SK-N-SH treated with all-trans-retinoic acid at 6 μM for 48 hours (cell line): ENCODE measurements around the gene FGF2.

ENCODE experiments used
- ATAC-seq: fragments of 200-7000 bp; cut with Tn5 transposase; 3 replicates; pipeline ENCODE4 v1.9.1; 2020; ENCODE audit warnings: mild to moderate bottlenecking, moderate library complexity
- ARNTL ChIP-seq: fragments of 450-650 bp; formaldehyde crosslinking; IDR thresholded peaks from 2 replicates; pipeline ENCODE4 v1.5.0; 2020; ENCODE audit warnings: low read depth, mild to moderate bottlenecking, moderate library complexity, borderline replicate concordance
- BACH2 ChIP-seq: fragments of 250-450 bp; sonication (Bioruptor Pico); IDR thresholded peaks from 2 replicates; pipeline ENCODE4 v1.9.0; 2021; ENCODE audit warnings: mild to moderate bottlenecking, borderline replicate concordance
- CREB5 ChIP-seq: fragments of 250-450 bp; sonication (Bioruptor Pico); IDR thresholded peaks from 2 replicates; pipeline ENCODE4 v1.5.1; 2020; ENCODE audit warnings: low read depth, mild to moderate bottlenecking, moderate library complexity
- ESRRG ChIP-seq: fragments of 250-450 bp; sonication (Bioruptor Pico); IDR thresholded peaks from 2 replicates; pipeline ENCODE4 v1.6.1; 2021; ENCODE audit warnings: mild to moderate bottlenecking
- GLIS3 ChIP-seq: fragments of 250-450 bp; sonication (Bioruptor Pico); IDR thresholded peaks from 2 replicates; pipeline ENCODE4 v1.5.0; 2020; ENCODE audit warnings: mild to moderate bottlenecking, moderate library complexity
- ISL1 ChIP-seq: fragments of 250-450 bp; sonication (Bioruptor Pico); IDR thresholded peaks from 2 replicates; pipeline ENCODE4 v2.1.2; 2022; ENCODE audit warnings: mild to moderate bottlenecking, moderate library complexity
- OSR1 ChIP-seq: fragments of 250-450 bp; sonication (Bioruptor Pico); IDR thresholded peaks from 2 replicates; pipeline ENCODE4 v1.8.0; 2022; ENCODE audit warnings: moderate library complexity, mild to moderate bottlenecking, inconsistent platforms
- POU6F1 ChIP-seq: fragments of 250-450 bp; sonication (Bioruptor Pico); IDR thresholded peaks from 2 replicates; pipeline ENCODE4 v1.8.0; 2021; ENCODE audit warnings: low read depth, mild to moderate bottlenecking, moderate library complexity, borderline replicate concordance
- PPARA ChIP-seq: fragments of 250-450 bp; sonication (Bioruptor Pico); IDR thresholded peaks from 2 replicates; pipeline ENCODE4 v1.5.0; 2020; ENCODE audit warnings: mild to moderate bottlenecking, borderline replicate concordance
- SNAI2 ChIP-seq: fragments of 250-450 bp; sonication (Bioruptor Pico); IDR thresholded peaks from 2 replicates; pipeline ENCODE4 v1.5.0; 2020; ENCODE audit warnings: mild to moderate bottlenecking, moderate library complexity
- TCF4 ChIP-seq: fragments of 250-450 bp; sonication (Bioruptor Pico); IDR thresholded peaks from 2 replicates; pipeline ENCODE4 v1.8.0; 2021; ENCODE audit warnings: mild to moderate bottlenecking, moderate library complexity, borderline replicate concordance
- TOX ChIP-seq: fragments of 250-450 bp; sonication (Bioruptor Pico); IDR thresholded peaks from 2 replicates; pipeline ENCODE4 v1.8.0; 2021; ENCODE audit warnings: mild to moderate bottlenecking, moderate library complexity, borderline replicate concordance
- TSHZ2 ChIP-seq: fragments of 250-450 bp; sonication (Bioruptor Pico); IDR thresholded peaks from 2 replicates; pipeline ENCODE4 v1.5.0; 2020; ENCODE audit warnings: mild to moderate bottlenecking, moderate library complexity
- ZC3H10 ChIP-seq: fragments of 250-450 bp; sonication (Bioruptor Pico); IDR thresholded peaks from 2 replicates; pipeline ENCODE4 v1.5.1; 2021; ENCODE audit warnings: mild to moderate bottlenecking, moderate library complexity
- ZFP3 ChIP-seq: fragments of 250-450 bp; sonication (Bioruptor Pico); IDR thresholded peaks from 2 replicates; pipeline ENCODE4 v1.5.0; 2020; ENCODE audit warnings: mild to moderate bottlenecking, moderate library complexity
- ZFP30 ChIP-seq: fragments of 450-650 bp; formaldehyde crosslinking; IDR thresholded peaks from 2 replicates; pipeline ENCODE4 v1.5.0; 2022; ENCODE audit warnings: mild to moderate bottlenecking, moderate library complexity
- ZNF565 ChIP-seq: fragments of 450-650 bp; formaldehyde crosslinking; conservative IDR thresholded peaks from 2 replicates; pipeline ENCODE4 v1.5.0; 2020; ENCODE audit warnings: low read depth, mild to moderate bottlenecking, moderate library complexity
- ZNF70 ChIP-seq: fragments of 450-650 bp; formaldehyde crosslinking; IDR thresholded peaks from 2 replicates; pipeline ENCODE4 v1.5.0; 2020; ENCODE audit warnings: mild to moderate bottlenecking, moderate library complexity
- ZNF8 ChIP-seq: fragments of 450-650 bp; formaldehyde crosslinking; IDR thresholded peaks from 2 replicates; pipeline ENCODE4 v1.5.0; 2020; ENCODE audit warnings: mild to moderate bottlenecking, moderate library complexity
- TF ChIP-seq, protein P1 (sequence below): fragments of 250-450 bp; sonication (Bioruptor Pico); IDR thresholded peaks from 2 replicates; pipeline ENCODE4 v1.8.0; 2020; ENCODE audit warnings: mild to moderate bottlenecking, moderate library complexity, borderline replicate concordance

The FGF2 gene

DNA sequence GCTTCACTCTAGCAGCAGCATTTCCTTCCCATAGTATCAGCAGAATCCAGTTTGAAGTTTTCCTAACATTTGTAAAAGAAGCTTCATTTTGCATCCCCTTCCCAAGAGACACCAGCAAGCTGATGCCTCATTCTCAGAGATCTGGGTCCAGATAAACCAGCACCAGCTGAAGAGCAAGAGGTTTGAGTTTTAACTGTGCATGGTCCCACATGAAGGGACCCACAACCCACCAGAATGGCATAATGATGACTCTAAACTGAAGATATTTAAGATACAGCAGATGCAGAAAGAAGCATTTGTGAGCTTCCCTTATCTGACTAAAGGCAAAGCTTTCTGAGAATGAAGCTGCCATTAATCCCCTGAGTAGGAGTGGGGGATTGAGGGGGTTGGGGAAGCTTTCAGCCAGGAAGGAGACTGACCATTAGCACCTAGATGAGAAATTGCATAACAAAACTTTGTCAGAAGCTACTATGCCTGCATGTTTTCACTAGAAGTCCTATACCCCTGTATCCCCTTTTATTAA lies 77.2 kb downstream of the FGF2 start:
- no peak; the same call in none of the 3 replicates for ATAC-seq
- TF ChIP-seq ZFP30 (CRISPR knock-in tag), result no peak
- TF ChIP-seq ISL1 (CRISPR knock-in tag), result no peak
- TF ChIP-seq ARNTL (CRISPR knock-in tag), result no peak
- no peak for TF ChIP-seq ZNF8
- TF ChIP-seq CREB5, result no peak
- TF ChIP-seq ESRRG, result no peak
- no peak for TF ChIP-seq ZNF70 (CRISPR knock-in tag)

- no peak for ATAC-seq
- no peak for TF ChIP-seq OSR1 (CRISPR knock-in tag)
- TF ChIP-seq ESRRG, result no peak
- TF ChIP-seq GLIS3 (CRISPR knock-in tag), result no peak
- no peak for TF ChIP-seq ZNF8
- TF ChIP-seq ZFP30 (CRISPR knock-in tag), result no peak
- no peak for TF ChIP-seq TSHZ2 (CRISPR knock-in tag)
- TF ChIP-seq ZFP3 (CRISPR knock-in tag), result no peak
- no peak for TF ChIP-seq TOX (CRISPR knock-in tag)
- TF ChIP-seq SNAI2 (CRISPR knock-in tag), result no peak
- TF ChIP-seq ZC3H10 (CRISPR knock-in tag), result no peak
- no peak for TF ChIP-seq BACH2
- TF ChIP-seq CREB5, result no peak
- TF ChIP-seq ISL1 (CRISPR knock-in tag), result no peak
- no peak for TF ChIP-seq POU6F1 (CRISPR knock-in tag)
- no peak for TF ChIP-seq ZNF565 (CRISPR knock-in tag)
- TF ChIP-seq ZNF70 (CRISPR knock-in tag), result no peak
- TF ChIP-seq PPARA (CRISPR knock-in tag), result no peak
These were observed 80.3 kb downstream of the FGF2 start for GRCh38 chr4:122906859-122907305.

GRCh38 chr4:122908223-122908622 lies 81.6 kb downstream of the FGF2 start:
- no peak for TF ChIP-seq GLIS3 (CRISPR knock-in tag)
- TF ChIP-seq ESRRG, result no peak
- no peak for TF ChIP-seq ISL1 (CRISPR knock-in tag)
- TF ChIP-seq CREB5, result no peak
- TF ChIP-seq SNAI2 (CRISPR knock-in tag), result no peak
- TF ChIP-seq ZNF70 (CRISPR knock-in tag), result no peak
- no peak for TF ChIP-seq TOX (CRISPR knock-in tag)
- TF ChIP-seq ZFP30 (CRISPR knock-in tag), result no peak
- ATAC-seq, result no peak

DNA sequence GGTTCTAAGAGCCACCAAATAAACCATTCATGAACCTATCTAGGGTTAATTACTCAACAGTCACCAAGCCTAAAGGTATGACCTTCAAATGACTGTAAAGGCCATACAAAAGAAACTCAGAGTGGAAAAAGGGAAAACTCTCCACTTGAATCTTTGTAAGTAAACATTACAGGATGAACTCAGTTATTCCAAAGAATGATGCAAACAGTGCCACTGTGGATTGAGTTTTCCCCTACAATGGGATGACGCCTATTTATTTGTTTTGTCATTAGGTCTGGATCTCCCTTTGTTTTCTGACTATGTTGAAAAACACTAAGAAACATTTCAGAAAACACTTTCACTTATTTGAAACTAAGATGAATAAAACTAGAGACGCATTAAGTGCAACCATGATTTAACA lies 83.1 kb downstream of the FGF2 start:
- ATAC-seq, result no peak
- TF ChIP-seq GLIS3 (CRISPR knock-in tag), result no peak
- TF ChIP-seq PPARA (CRISPR knock-in tag), result no peak
- no peak for TF ChIP-seq ISL1 (CRISPR knock-in tag)
- TF ChIP-seq ZFP30 (CRISPR knock-in tag), result no peak
- TF ChIP-seq ARNTL (CRISPR knock-in tag), result no peak
- no peak for TF ChIP-seq OSR1 (CRISPR knock-in tag)
- TF ChIP-seq CREB5, result no peak
- TF ChIP-seq, protein P1, sequence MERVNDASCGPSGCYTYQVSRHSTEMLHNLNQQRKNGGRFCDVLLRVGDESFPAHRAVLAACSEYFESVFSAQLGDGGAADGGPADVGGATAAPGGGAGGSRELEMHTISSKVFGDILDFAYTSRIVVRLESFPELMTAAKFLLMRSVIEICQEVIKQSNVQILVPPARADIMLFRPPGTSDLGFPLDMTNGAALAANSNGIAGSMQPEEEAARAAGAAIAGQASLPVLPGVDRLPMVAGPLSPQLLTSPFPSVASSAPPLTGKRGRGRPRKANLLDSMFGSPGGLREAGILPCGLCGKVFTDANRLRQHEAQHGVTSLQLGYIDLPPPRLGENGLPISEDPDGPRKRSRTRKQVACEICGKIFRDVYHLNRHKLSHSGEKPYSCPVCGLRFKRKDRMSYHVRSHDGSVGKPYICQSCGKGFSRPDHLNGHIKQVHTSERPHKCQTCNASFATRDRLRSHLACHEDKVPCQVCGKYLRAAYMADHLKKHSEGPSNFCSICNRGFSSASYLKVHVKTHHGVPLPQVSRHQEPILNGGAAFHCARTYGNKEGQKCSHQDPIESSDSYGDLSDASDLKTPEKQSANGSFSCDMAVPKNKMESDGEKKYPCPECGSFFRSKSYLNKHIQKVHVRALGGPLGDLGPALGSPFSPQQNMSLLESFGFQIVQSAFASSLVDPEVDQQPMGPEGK (CRISPR knock-in tag), result no peak
- no peak for TF ChIP-seq POU6F1 (CRISPR knock-in tag)
- TF ChIP-seq ZNF565 (CRISPR knock-in tag), result no peak
- TF ChIP-seq ZFP3 (CRISPR knock-in tag), result no peak
- no peak for TF ChIP-seq TOX (CRISPR knock-in tag)
- TF ChIP-seq ZNF8, result no peak
- no peak for TF ChIP-seq TCF4 (CRISPR knock-in tag)
- TF ChIP-seq ZC3H10 (CRISPR knock-in tag), result no peak
- TF ChIP-seq SNAI2 (CRISPR knock-in tag), result no peak
